Trophoblast cell (in vitro differentiated cells and primary cell): ENCODE results near the gene ZMYM4.

Experiments
- DNase-seq, 2 donors: peaks; one replicate each; pipeline ENCODE4 v3.0.0-alpha.2; 2016
- H2AFZ ChIP-seq: 2 replicates; pipeline ENCODE4 v1.6.1; 2013; ENCODE audit warnings: low read length, moderate library complexity, mild to moderate bottlenecking; ENCODE audit not compliant: insufficient read depth, poor library complexity
- H2AK5ac ChIP-seq: 2 replicates; pipeline ENCODE4 v1.6.1; 2013; ENCODE audit warnings: mild to moderate bottlenecking, low read length
- H2BK120ac ChIP-seq: 2 replicates; pipeline ENCODE4 v1.6.1; 2013; ENCODE audit warnings: low read length, mild to moderate bottlenecking, moderate library complexity; ENCODE audit not compliant: insufficient read depth, poor library complexity
- H2BK12ac ChIP-seq: 2 replicates; pipeline ENCODE4 v1.6.1; 2013; ENCODE audit warnings: mild to moderate bottlenecking, low read length, moderate library complexity
- H2BK5ac ChIP-seq: 2 replicates; pipeline ENCODE4 v1.6.1; 2013; ENCODE audit warnings: low read length, low read depth, moderate library complexity, mild to moderate bottlenecking; ENCODE audit not compliant: poor library complexity
- H3K14ac ChIP-seq: 2 replicates; pipeline ENCODE4 v1.6.1; 2013; ENCODE audit warnings: mild to moderate bottlenecking, low read length
- H3K18ac ChIP-seq: 2 replicates; pipeline ENCODE4 v1.6.1; 2013; ENCODE audit warnings: mild to moderate bottlenecking, low read length
- H3K23ac ChIP-seq: 2 replicates; pipeline ENCODE4 v1.6.1; 2013; ENCODE audit warnings: low read length
- H3K27ac ChIP-seq: 2 replicates; pipeline ENCODE4 v1.5.1; 2013; ENCODE audit warnings: low read depth, mild to moderate bottlenecking, inconsistent platforms, low read length, moderate library complexity
- H3K27me3 ChIP-seq: 2 replicates; pipeline ENCODE4 v1.6.1; 2013; ENCODE audit warnings: inconsistent platforms, mild to moderate bottlenecking, low read length, moderate library complexity; ENCODE audit not compliant: insufficient read depth
- H3K36me3 ChIP-seq, 2 experiments: 1 replicate in 1 of 2; 2 replicates in 1 of 2; pipeline ENCODE4 v1.6.1; 2013; ENCODE audit warnings: low read length in 2 of 2, mild to moderate bottlenecking in 2 of 2, moderate library complexity in 1 of 2; ENCODE audit not compliant: insufficient read depth in 2 of 2, control insufficient read depth in 1 of 2
- H3K4ac ChIP-seq: 2 replicates; pipeline ENCODE4 v1.6.1; 2013; ENCODE audit warnings: low read depth, mild to moderate bottlenecking, low read length, moderate library complexity
- H3K4me1 ChIP-seq, 2 experiments: 1 replicate in 1 of 2; 2 replicates in 1 of 2; pipeline ENCODE4 v1.6.1; 2013; ENCODE audit warnings: low read length in 2 of 2, mild to moderate bottlenecking in 2 of 2, moderate library complexity in 1 of 2; ENCODE audit not compliant: insufficient read depth in 2 of 2, control insufficient read depth in 1 of 2
- H3K4me2 ChIP-seq: 2 replicates; pipeline ENCODE4 v1.6.1; 2013; ENCODE audit warnings: inconsistent platforms, mild to moderate bottlenecking, low read length, moderate library complexity
- H3K4me3 ChIP-seq: 2 replicates; pipeline ENCODE4 v1.5.1; 2013; ENCODE audit warnings: mild to moderate bottlenecking, low read depth, low read length, inconsistent platforms
- H3K79me1 ChIP-seq: one replicate; pipeline ENCODE4 v1.6.1; 2013; ENCODE audit warnings: low read length
- H3K79me2 ChIP-seq: 2 replicates; pipeline ENCODE4 v1.6.1; 2013; ENCODE audit warnings: low read length, mild to moderate bottlenecking; ENCODE audit not compliant: control insufficient read depth, insufficient read depth, poor library complexity
- H3K9ac ChIP-seq: 2 replicates; pipeline ENCODE4 v1.6.1; 2013; ENCODE audit warnings: mild to moderate bottlenecking, low read length
- H3K9me3 ChIP-seq: 2 replicates; pipeline ENCODE4 v1.6.1; 2013; ENCODE audit warnings: low read depth, mild to moderate bottlenecking, control low read depth, inconsistent platforms, low read length; ENCODE audit not compliant: insufficient read depth
- H4K12ac ChIP-seq: 2 replicates; pipeline ENCODE4 v1.6.1; 2013; ENCODE audit warnings: low read depth, mild to moderate bottlenecking, low read length, moderate library complexity
- H4K8ac ChIP-seq: 2 replicates; pipeline ENCODE4 v1.6.1; 2013; ENCODE audit warnings: low read depth, mild to moderate bottlenecking, low read length, moderate library complexity
- H4K91ac ChIP-seq: one replicate; pipeline ENCODE4 v1.6.1; 2013; ENCODE audit warnings: low read depth, mild to moderate bottlenecking, low read length, moderate library complexity
- WGBS: extraction: QIAGEN DNeasy Blood & Tissue Kit; methylation state at CpG from one replicate; pipeline ENCODE4 v1.1.7; 2013; ENCODE audit warnings: missing lambda C conversion rate; ENCODE audit not compliant: insufficient read length, insufficient coverage; ENCODE audit errors: extremely low coverage; 5-methylcytosine and 5-hydroxymethylcytosine counted together

The ZMYM4 gene

DNA sequence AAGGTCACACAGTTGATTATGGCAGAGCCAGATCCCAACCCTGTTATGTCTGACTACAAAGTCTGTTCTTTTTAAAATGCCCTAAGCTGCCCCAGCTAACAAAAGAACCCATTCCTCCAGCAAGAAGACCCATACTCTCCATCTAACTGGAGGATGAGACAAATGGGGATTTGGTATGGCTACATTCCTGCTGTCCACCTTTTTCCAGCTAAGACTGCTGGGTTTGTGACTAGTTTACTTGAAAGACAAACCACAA lies 175.9 kb downstream of the ZMYM4 start:
- H3K4me1 ChIP-seq, result peaks cover 13 to 18% of the 10 kb centered on the region in 2 experiments
- H2BK120ac ChIP-seq, result no peak overlapping the region
- no peak overlapping the region for H4K91ac ChIP-seq
- H3K4ac ChIP-seq, result no peak overlapping the region
- no peak overlapping the region for H2AK5ac ChIP-seq
- no peak overlapping the region for H3K18ac ChIP-seq
- H3K27ac ChIP-seq, result peak overlapping the region; percentile 30
- H3K79me2 ChIP-seq, result no peaks in the 10 kb centered on the region
- H3K4me3 ChIP-seq, result no peak overlapping the region
- no peak overlapping the region for H4K8ac ChIP-seq
- no peak for DNase-seq
- no peak overlapping the region for H2AFZ ChIP-seq
- no peak overlapping the region for H2BK12ac ChIP-seq
- H3K36me3 ChIP-seq, result peaks cover 22 to 32% of the 10 kb centered on the region in 2 experiments
- H3K23ac ChIP-seq, result no peak overlapping the region
- H3K79me1 ChIP-seq, result peaks cover 3% of the 10 kb centered on the region
- no peak overlapping the region for H3K14ac ChIP-seq
- no peaks in the 10 kb centered on the region for H3K27me3 ChIP-seq
- no peak overlapping the region for H3K9ac ChIP-seq
- no peak overlapping the region for H3K4me2 ChIP-seq
- H3K9me3 ChIP-seq, result peaks cover 1% of the 10 kb centered on the region
- no peak overlapping the region for H2BK5ac ChIP-seq
- H4K12ac ChIP-seq, result no peak overlapping the region

DNA sequence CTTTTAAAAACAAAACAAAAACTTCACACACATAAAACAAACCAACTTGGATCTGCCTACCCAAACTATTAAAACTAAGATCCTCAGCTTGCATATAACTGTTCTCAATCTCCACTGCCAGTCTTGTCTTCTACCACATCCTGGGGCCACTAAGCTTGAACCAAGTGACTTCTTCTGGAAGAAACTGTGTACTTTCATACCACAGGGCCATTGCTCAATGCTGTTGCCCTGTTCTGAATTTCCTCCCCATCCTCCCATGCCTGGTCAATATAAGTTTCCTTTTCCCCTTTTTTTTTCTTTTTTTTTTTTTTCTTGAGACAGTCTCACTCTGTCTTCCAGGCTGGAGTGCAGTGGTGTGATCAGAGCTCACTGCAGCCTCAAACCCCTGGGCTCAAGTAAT lies 178.8 kb downstream of the ZMYM4 start:
- Histone ChIP-seq H3K4me1 (peaks cover 5% of the 10 kb centered on the region in 2 experiments), H2BK120ac (no peak overlapping the region), H3K36me3 (peaks cover 15 to 28% of the 10 kb centered on the region in 2 experiments), H4K12ac (no peak overlapping the region), H2BK5ac (no peak overlapping the region), H3K27me3 (no peaks in the 10 kb centered on the region), H2BK12ac (no peak overlapping the region), H3K9ac (no peak overlapping the region), H4K8ac (no peak overlapping the region), H3K79me1 (no peaks in the 10 kb centered on the region), H4K91ac (no peak overlapping the region), H3K4me3 (no peak overlapping the region), H3K4ac (no peak overlapping the region), H2AFZ (no peak overlapping the region), H3K14ac (no peak overlapping the region), H3K18ac (no peak overlapping the region), H3K9me3 (no peaks in the 10 kb centered on the region), H2AK5ac (no peak overlapping the region), H3K4me2 (no peak overlapping the region), H3K23ac (no peak overlapping the region), H3K79me2 (no peaks in the 10 kb centered on the region), H3K27ac (no peak overlapping the region)
- no peak for DNase-seq

DNA sequence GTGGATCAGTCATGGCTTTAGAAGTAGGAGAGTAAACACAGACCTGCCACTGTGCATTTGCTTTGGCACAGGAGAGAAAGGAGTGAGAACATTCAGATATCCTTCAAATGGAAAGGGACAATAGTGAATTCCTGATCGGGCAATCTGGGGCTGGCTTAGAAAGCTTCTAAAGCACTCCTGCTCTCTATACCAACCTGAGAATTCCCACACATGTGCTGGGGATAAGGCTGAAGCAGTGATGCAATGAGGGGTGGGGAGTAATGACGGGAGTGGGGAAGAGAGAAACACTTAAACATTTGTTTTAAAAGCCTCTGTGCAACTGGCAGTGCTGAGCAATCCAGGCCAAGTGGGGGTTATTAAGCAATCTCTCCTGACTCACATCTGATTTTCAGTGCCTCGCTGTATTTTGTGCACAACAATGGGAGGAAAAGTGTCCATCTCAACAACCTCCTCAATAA lies 179.9 kb downstream of the ZMYM4 start:
- Histone ChIP-seq H3K14ac (no peak overlapping the region), H3K79me2 (no peaks in the 10 kb centered on the region), H2AK5ac (no peak overlapping the region), H3K4me1 (peaks cover 5% of the 10 kb centered on the region in 2 experiments), H4K8ac (no peak overlapping the region), H2AFZ (no peak overlapping the region), H2BK5ac (no peak overlapping the region), H3K36me3 (peaks cover 10 to 23% of the 10 kb centered on the region in 2 experiments), H2BK120ac (no peak overlapping the region), H4K91ac (no peak overlapping the region), H3K23ac (no peak overlapping the region), H3K9me3 (no peaks in the 10 kb centered on the region), H3K18ac (no peak overlapping the region), H3K9ac (no peak overlapping the region), H4K12ac (no peak overlapping the region), H3K79me1 (no peaks in the 10 kb centered on the region), H3K4me2 (no peak overlapping the region), H3K27me3 (no peaks in the 10 kb centered on the region), H3K27ac (no peak overlapping the region), H2BK12ac (no peak overlapping the region), H3K4ac (no peak overlapping the region), H3K4me3 (no peak overlapping the region)
- no CpG with 5 or more reads among the region's 3 CpGs for WGBS
- DNase-seq, result peak; percentile 24 to 51

DNA sequence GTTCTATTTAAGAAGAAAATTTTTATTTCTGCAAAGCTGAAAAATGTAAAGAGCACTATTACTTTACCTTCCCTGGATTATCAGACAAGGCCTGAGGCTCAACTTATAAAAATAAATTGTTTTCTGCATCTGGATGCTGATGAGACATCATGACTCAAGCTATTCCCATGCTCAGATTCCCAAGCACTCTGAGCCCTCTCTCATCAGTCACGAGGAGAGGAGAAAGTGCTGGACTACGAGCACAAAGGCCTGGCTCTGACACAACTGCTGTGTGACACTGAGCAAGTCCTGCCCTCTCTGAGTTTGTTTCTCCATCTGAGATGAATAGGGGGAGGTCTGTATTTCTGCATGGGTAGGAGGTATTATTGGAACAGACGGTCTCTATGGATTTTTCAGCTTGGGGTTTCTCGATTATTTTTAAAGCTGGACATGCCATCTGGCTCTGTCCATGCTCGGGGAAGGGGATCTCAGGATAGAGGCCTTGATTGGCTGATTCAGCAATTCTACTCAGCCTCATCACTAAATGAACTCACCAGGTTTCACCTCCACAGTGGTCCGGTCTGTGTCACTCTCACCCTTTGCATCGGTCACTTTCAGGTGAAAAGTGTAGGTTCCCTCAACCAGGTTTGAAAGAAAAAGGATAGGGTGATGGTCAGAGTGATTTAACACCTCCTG lies 181.0 kb downstream of the ZMYM4 start:
- Histone ChIP-seq H3K4me1 (peaks cover 2 to 3% of the 10 kb centered on the region in 2 experiments), H2BK5ac (no peak overlapping the region), H4K12ac (no peak overlapping the region), H2BK12ac (no peak overlapping the region), H3K9me3 (no peaks in the 10 kb centered on the region), H2BK120ac (no peak overlapping the region), H4K91ac (no peak overlapping the region), H3K79me2 (no peaks in the 10 kb centered on the region), H3K4ac (no peak overlapping the region), H3K14ac (no peak overlapping the region), H3K4me3 (no peak overlapping the region), H4K8ac (no peak overlapping the region), H3K27ac (no peak overlapping the region), H3K4me2 (no peak overlapping the region), H3K36me3 (peaks cover 12 to 24% of the 10 kb centered on the region in 2 experiments), H2AK5ac (no peak overlapping the region), H3K18ac (no peak overlapping the region), H2AFZ (no peak overlapping the region), H3K23ac (no peak overlapping the region), H3K9ac (no peak overlapping the region), H3K79me1 (no peaks in the 10 kb centered on the region), H3K27me3 (no peaks in the 10 kb centered on the region)
- no CpG with 5 or more reads among the region's 7 CpGs for WGBS
- DNase-seq, result no peak
